Hematopoietic multipotent progenitor cell treated with erythropoietin and hydrocortisone succinate and interleukin-3 and kit ligand, for 15 days (in vitro differentiated cells): Measurements from ENCODE around the gene DEGS2.
"Not testable (repeated sequence)": the region's sequence is repeated elsewhere in the genome, so short reads cannot be mapped to it uniquely, and the experiment has no call there.

Experiments used
- DNase-seq: peaks from one replicate; pipeline ENCODE4 v3.0.0-alpha.2; 2015; ENCODE audit warnings: low spot score

Gene DEGS2

DNA sequence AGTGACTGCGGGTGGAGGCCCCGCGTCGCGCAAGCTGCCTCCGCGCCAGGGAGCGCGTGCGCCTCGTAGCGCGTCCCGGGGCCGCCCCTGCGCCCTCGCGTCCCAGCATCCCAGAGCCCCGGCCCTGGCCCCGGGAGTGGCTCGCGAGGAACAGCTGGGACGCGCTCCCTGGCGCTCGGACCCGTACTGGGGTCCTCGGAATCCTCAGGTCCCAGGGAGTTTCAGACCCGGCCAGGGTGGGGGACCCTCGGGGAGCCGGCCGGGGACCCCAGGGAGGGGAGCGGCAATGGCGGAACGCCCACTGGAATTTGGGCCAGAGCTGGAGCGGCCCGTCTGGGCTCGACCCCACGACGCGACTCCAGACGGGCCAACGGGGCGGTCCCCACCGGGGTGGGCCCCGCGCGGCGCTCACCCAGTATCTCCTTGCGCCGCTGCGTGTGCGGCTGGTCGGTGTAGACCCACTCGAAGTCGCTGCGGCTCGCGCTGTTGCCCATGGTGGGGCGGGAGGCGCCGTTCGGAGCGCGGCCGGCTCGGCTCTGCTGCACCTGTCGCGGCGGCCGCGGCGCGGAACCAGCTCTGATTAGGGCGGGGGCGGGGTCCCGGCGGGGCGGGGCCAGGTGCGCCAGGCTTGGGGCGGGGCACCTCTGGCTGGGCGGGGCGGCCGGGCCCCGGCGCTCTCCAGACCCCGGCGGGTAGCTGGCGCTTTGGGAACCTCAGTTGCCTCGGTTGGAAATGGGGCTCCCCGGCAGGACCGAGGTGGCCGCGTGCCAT, at the start of gene DEGS2:
DEGS2 (minus strand) TSS at position 552 of the 771 bp plus-strand sequence; CDS start at position 494, 58 bp downstream.
- DNase-seq = no peak

DNA sequence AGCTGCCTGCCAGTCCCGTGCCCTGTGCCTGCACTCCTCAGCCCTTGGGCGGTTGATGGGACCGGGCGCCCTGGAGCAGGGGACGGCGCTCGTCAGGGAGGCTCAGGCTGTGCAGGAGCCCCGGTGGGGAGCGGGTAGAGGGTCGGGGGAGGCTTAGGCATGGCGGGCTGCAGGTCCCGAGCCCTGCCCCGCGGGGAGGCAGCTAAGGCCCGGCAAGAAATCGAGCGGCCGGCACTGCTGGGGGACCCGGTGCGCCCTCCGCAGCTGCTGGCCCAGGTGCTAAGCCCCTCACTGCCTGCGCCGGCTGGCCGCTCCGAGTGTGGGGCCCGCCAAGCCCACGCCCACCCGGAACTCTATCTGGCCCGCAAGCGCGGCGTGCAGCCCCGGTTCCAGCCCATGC, 48.7 kb upstream of the DEGS2 start:
- not testable (repeated sequence) for DNase-seq

DNA sequence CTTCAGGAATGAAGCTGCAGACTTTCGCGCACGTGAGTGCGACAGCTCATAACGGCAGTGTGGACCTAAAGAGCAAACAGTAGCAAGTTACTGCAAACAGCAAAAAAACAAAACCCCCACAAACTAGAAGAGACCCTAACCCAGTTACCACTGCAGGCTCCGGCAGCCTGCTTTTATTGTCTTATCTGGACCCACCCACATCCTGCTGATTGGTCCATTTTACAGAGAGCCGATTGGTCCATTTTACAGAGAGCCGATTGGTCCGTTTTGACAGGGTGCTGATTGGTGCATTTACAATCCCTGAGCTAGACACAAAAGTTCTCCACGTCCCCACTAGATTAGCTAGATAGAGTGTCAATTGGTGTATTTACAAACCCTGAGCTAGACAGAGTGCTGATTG, 48.1 kb upstream of the DEGS2 start:
- not testable (repeated sequence) for DNase-seq

DNA sequence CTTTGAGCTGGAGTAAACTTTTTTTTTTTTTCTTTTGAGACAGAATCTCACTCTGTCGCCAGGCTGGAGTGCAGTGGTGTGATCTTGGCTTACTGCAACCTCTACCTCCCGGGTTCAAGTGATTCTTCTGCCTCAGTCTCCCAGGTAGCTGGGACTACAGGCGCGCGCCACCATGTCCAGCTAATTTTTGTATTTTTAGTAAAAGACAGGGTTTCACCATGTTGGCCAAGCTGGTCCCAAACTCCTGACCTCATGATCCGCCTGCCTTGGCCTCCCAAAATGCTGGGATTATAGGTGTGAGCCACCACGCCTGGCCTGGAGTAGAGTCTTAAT, 45.4 kb upstream of the DEGS2 start:
- DNase-seq = not testable (repeated sequence)

DNA sequence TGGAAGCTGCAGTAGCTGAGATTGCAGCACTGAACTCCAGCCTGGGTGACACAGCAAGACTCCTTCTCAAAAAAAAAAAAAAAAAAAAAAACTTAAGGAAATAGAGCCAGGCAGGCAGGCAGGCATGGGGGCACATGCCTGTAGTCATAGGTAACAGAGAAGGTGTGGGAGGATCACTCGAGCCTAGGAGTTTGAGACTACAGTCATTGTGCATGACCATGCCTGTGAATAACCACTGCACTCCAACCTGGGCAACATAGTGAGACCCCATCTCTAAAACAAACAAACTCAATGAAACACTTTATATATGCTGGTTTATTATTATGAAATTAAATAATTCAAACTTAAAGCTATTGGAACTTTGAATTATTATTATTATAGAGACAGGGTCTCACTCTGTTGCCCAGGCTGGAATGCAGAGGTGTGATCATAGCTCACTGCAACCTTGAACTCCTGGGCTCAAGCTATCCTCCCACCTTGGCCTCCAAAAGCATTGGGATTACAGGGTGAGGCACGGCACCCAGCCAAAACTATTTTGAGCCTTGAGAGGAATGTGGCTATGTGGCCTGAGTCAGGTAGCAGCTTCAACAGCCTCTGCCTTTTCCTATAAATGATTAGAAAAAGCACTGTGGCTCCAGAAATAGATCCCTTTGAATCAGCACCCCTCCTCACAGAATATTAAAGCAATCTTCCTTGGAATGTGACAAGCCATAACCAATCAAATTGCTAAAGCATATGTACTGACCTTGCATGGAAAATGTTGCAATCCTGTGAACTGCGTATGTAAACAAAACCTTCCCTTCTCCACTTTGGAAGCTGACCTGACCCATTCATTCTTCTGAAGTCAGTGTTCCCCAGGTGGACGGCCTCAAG, 44.8 kb upstream of the DEGS2 start:
- DNase-seq = no peak

DNA sequence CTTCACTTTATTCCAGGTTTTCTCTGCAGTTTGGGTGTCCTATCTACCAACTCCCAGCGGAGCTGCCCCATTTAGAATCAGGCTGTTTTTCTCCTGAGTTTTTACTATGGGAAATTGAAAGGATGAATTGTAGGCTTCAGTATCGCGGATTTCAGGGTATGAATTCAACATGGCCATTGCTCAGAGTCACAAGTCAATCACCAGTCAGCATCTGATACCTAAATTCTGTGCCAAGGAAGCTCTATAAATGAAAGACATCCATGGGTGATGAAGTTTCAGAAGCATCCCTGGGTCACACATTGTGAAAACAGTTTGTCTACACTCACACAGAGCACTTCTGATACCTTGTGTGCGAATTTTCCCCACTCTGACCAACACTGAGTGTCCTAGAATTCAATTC, 43.7 kb upstream of the DEGS2 start:
- no peak for DNase-seq

DNA sequence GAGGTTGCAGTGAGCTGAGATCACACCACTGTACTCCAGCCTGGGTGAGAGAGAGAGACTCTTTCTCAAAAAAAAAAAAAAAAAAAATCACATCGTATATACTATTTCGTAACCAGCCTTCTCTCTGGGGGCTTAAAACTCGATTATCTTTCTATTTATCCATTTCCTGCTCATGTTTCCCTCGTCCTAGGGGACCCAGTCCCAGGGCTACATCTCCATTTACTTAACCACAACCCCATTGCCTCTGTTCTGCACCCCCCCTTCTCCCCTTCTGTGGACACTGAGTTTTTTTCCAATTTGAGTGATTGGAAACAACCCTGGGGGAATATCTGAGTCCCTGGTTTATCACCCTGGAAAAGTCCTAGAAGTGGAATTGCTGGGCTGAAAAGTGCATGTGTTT, 43.3 kb upstream of the DEGS2 start:
- DNase-seq = no peak

DNA sequence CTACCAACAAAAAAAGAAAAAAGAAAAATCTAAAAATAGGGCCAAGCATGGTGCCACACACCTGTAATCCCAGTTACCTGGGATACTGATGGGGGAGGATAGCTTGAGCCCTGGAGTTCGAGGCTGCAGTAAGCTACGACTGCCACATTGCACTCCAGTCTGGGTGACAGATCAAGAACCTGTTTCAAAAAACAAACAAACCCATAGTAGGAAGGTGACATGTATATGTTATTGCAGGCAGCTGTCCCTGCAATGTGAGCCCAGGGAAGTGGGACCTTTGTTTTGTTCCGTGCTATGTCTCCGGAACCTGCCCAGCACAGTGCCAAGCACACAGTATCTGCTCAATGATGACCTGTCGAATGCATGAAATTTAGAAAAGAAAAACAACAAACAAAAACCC, 42.3 kb upstream of the DEGS2 start:
- no peak for DNase-seq

DNA sequence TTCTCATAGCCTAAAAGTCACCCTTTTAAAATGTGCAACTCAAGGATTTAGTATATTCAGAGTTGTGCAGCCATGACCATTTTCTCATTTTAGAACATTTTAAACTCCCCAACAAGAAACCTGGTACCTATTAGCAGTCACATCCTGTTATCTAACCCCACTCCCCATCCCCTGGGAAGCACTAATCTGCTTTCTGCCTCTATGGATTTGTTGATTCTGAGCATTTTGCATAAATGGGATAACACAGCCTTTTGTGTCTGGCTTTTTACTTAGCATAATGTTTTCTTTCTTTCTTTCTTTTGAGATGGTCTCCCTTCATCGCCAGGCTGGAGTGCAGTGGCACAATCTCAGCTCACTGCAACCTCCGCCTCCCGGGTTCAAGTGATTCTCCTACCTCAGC, 40.9 kb upstream of the DEGS2 start:
- DNase-seq = no peak

DNA sequence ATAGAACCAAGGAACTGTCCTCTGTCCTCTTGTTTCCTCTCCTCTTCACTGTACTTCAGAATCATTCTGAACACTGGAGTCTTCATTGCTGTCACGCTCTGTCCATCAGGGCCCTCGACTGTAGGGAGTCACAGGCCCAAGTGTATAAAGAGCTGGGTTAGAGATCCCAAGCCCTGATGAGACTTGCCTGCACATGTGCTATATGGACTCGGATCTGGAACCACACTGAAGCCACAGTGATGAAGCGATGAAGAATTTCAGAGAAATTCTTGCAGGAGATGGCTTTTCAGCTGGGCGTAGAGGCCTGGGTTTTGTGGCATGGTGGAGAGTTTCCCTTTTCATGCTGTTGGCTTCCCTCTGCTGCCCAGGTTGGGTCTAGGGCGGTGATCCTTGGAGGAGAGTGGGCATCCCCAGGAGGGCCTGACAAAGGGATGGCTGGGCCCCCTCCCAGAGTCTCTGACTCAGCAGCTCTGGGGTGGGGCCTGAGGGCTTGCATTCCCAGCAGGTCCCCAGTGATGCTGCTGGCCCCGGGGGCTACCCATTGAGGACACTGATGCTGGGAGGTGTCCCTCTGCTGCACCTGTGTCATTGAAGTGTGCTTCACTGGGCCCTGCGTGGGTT, 39.9 kb upstream of the DEGS2 start:
- no peak for DNase-seq

DNA sequence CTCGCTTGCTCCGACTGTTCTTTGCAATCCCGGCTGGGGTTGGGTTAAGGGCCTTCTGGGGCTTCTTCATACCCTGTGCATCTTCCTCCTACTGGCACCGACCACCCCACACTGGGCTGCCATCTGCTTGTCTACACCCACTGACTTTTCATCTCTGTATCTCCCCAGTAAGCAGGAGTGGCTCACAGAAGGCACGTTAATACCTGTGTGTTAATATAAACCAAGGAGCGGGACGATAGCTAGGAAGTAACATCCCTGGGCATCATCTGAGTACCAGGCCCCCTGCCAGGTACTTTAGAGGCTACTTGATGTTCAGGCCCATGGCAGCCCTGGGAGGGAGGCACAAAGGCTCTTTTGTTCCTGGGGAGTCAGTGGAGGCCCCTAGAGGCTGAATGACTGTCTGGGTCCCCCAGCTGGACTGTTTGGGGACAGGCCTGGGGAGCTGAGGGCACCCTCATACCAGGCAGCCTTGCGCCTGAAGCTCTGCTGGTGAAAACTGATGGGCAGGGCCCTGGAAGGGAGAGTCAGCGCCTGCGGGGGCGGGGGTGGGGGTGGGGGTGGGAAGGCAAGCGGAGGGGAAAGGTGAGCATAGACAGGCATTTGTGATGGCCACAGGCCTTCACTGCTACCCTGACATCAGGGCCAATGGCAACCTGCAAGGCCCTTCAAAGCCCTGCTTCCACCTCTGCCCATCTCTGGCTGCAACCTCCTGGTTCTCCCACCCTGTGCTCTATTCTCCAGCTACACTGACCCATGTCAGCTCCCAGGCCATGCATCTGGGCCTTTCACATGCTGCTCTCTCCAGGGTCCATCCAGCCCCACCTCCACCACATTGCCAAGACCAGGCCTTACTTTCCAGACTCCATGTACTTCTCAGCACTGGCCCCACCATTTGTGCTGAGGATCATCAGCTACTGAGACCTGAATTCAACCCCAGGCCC, 34.2 kb upstream of the DEGS2 start:
- DNase-seq = no peak

DNA sequence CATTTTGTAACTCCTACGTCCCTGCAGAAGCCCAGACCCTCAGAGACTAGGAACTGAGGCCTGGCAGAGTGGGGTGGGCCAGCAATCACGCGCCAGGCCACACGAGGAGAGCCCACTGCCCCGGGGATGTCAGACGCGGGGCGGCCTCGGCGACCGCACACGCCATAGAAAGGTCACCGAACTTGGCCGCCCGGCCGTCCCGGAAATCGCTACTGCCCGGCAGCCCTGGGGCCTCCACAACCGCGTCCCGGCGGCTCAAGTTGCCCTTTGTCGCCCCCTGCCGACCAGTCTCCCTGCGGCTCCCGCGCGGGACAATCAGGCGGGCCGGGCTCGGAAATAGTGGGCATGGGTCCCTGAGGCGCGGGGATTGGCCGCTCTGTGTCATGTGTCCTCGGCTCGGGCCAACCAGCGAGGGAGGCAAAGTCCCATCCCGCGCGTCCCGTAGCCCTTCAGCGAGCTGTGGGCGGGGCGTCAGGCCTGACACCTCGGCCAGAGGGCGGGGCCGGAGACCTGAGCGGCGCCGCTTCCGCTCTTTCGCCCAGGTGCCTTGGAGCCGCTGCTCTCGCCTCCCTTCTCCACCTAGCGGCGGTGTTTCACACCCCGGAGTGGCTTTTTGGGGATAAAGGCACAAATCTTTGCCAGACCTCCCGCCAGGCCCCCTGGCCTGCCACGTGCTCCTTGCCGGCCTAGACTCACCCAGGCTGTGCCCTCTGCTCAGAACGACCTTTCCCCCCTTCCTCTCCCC, 33.4 kb upstream of the DEGS2 start:
- DNase-seq = peak; percentile 100

DNA sequence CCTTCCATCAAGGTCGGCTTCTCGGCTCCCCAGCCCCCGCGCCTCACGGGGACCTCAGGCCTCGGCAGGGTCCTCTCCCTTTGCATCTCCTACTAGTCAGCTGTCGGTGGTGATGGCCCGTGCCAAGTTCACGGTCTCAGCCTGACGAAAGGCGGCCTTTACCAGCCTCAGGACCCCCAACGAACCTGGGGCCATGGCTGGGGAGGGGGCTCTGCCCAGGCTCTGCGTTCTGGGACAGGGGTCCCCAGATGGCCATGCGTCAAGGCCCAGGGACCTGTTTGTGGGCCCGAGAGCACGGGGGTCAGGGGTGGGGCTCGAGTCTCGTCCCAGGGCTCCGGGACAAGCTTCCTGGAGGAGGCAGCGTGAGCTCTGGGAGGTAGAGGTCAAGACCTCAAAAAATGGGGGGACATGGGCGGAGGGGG, 32.8 kb upstream of the DEGS2 start:
- DNase-seq = no peak

DNA sequence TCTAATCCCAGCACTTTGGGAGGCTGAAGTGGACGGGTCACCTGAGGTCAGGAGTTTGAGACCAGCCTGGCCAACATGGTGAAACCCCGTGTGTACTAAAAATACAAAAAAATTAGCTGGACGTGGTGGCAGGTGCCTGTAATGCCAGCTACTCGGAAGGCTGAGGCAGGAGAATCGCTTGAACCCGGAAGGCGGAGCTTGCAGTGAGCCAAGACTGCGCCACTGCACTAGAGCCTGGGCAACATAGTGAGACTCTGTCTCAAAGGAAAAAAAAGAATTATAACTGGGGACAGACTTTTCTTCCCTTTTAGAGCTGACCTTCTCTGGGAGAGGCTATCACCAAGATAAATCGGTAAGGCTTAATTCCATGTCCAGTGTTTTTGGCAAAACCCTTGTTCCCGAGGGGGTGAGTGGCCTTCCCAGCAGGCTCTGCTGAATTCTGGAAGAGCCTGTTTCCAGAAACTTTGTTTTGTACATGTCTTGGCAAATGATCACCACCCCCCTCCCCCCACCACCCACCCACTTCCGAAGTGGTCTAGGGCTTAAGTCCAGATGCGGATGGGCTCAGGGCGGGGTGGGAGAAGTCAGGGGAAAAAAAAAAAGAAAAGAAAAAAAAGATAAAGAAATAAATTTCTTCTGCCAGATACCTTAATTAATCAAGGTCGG, 32.3 kb upstream of the DEGS2 start:
- no peak for DNase-seq

DNA sequence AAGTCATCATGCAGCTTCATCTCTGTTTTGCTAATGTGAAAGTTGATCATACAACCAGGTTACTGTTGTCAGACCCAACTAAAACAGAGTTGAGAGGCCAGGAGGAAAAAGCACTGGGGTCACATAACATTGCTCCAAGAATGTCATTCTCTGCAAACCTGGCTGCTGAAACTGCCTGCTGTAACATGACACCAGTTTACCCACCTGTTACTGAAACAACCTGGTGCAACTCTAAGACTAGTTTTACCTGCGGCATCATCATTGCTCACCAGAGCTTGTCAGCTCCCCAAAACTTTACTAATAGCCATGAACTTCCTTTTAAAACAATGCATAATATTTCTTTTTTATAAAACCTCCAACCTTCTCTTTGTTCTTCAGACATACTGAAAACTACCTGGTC, 30.7 kb upstream of the DEGS2 start:
- no peak for DNase-seq

DNA sequence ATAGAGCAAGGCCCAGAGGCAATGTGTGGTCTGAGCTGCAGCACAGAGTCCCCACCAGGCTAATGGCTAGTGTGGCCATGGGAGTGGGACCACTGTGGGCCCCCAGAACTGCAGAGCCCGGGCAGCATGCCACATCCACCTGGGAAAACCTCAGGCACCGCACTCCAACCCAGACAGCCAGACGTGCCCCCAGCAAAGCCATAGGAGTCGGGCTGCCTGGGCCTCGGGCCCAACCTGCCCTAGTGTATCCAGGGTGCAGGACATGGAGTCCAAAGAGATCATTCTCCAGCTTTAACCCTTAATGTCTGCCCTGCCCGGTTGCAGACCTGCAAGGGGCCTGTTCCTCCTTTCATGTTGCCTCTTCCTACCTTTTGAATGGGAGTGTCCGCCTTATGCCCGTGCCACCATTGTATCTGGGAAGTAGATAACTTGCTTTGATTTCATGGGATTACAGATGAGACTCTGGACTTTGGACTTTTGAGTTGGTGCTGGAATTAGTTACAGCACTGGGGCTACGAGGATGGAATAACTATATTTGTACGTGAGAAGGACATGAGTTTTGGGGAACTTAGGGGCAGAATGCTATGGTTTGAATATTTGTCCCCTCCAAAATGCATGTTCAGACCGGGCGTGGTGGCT, 29.1 kb upstream of the DEGS2 start:
- DNase-seq = no peak

DNA sequence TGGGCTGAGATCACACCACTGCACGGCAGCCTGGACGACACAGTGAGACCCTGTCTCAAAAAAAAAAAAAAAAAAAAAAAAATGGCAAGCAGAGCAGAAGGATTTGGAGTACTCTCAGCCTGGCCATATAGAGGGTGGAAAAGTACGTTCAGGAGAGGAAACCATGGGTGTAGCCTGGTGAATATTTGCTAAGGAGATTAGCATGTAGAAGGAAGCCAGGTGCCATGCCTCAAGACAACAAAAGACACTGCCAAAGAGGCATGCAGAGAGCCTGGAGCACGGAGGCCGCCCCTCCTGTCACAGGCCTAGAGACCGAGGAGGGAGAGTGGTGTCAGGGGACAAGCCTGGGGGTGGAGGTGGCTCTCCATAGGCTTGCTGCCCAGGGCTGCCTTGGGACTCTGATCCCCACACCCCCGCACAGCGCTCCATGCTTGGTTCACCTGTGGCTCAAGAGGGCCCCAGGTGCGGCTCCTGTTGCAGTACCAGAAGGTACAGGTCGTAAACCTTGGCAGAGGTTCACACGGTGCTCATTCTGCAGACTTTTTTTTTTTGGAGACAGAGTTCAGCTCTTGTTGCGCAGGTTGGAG, 27.9 kb upstream of the DEGS2 start:
- DNase-seq = no peak

DNA sequence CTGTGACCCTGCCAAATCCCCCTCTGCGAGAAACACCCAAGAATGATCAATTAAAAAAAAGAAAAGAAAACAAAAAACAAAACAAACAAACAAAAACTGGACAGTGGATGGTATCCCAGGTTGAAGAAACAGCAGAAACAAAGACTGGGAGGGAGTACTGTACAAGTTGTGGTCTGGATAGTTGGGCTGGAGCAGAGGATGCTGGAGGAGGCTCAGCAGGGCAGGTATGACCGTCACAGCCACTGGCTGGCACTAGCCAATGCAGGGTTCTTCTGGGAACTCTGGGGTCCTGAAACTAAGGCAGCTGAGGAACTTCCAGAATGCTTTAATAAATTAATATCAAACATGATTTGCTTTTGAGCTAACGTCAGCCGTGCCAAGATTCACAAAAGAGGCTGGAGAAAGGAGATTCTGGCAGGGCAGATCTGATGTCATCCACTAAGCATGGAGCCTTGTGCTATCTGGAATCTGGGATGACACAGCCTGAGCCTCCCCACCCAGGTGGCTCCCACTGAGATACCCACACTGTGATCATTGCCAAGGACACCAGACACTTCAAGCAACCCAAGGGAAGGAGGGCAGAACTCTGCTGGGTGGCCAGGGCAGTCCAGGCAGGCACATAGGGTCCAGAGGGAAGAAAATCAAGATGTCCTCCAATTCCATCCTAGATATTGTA, 22.6 kb upstream of the DEGS2 start:
- DNase-seq = not testable (repeated sequence)

DNA sequence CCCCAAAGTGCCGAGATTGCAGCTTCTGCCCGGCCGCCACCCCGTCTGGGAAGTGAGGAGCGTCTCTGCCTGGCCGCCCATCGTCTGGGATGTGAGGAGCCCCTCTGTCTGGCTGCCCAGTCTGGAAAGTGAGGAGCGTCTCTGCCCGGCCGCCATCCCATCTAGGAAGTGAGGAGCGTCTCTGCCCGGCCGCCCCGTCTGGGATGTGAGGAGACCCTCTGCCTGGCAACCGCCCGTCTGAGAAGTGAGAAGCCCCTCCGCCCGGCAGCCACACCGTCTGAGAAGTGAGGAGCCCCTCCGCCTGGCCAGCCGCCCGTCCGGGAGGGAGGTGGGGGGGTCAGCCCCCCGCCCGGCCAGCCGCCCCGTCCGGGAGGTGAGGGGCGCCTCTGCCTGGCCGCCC, 21.2 kb upstream of the DEGS2 start:
- not testable (repeated sequence) for DNase-seq
